PFSK-1 (cell line): ENCODE results near the gene ARHGAP5.

Experiments
- FOXP2 ChIP-seq: optimal IDR thresholded peaks from 2 replicates; pipeline ENCODE3; 2011; ENCODE audit warnings: borderline replicate concordance, control low read depth, inconsistent platforms; ENCODE audit not compliant: insufficient read depth; ENCODE audit errors: extremely low read length, extremely low read depth
- POLR2AphosphoS5 ChIP-seq: IDR thresholded peaks from 2 replicates; pipeline ENCODE4 v1.6.1; 2012; ENCODE audit warnings: low read depth, mild to moderate bottlenecking, control low read depth, low read length, moderate library complexity
- REST ChIP-seq, 2 experiments: IDR thresholded peaks; 2 replicates each; pipeline versions ENCODE4 v1.6.1 to v1.8.0; 2011 to 2012; ENCODE audit warnings: low read depth in 2 of 2, low read length in 2 of 2, control low read depth in 1 of 2, inconsistent platforms in 1 of 2, mild to moderate bottlenecking in 1 of 2, moderate library complexity in 1 of 2; ENCODE audit not compliant: insufficient read depth in 1 of 2
- SIN3A ChIP-seq: IDR thresholded peaks from 2 replicates; pipeline ENCODE4 v1.6.1; 2012; ENCODE audit warnings: mild to moderate bottlenecking, low read length, moderate library complexity, borderline replicate concordance; ENCODE audit not compliant: insufficient read depth

GRCh38 chr14:32190673-32191072, 113.6 kb downstream of the ARHGAP5 start:
- TF ChIP-seq POLR2AphosphoS5 (no peak), SIN3A (no peak), REST (IDR thresholded peaks at IDR 0.05; ENCODE audit: insufficient read depth in 1 of 2, low read depth in 2 of 2, low read length in 2 of 2) (no peak), FOXP2 (no peak)
